Measurements from ENCODE around the gene ZNF391. TPM values are rescaled to one million over a fixed set of nuclear protein-coding genes. Genes with fewer than 3 reads are reported as not detected.

ZNF391 gene
- total RNA-seq, 1 experiment from 2014 or later = 1.1 TPM

DNA sequence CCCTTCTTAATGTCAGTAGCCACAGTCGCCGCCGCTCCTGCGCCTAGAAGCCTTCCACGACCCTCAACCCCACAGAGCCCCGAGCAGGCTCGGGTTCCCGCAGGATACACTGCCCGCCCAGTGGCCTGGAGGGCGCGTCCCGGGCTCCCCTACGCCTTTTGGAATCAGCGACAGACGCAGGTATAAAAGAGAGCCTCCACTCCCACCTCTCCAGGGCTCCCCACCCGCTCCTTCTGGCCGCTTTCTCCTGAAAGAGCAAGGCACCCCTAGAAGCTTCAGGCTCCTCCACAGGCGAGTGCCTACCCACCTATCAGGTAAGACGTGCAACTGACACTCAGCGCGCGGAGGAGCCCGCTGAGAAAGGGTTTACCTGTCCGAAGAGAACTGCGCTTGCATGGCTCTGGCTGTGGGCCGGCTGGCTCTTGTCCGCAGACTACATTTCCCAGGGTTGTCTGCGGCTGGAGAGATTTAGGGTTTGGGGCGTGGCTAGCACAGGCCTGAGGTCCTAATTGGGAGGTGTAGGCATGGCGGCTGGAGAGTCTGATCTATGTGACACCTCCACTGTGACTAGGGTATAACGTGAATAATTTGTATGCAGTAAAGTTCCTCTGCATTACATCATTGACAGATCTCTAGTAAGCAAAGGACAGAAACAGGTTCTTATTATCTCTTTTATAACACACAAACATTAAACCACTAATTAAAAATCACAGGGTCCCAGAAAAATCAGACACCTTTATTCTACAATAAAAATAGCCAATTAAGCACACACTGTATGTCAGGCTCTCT, 13.5 kb upstream of the ZNF391 start (continued):
- TF ChIP-seq CBX3 (IDR thresholded peaks at IDR 0.05; ENCODE audit: low read depth) (no peak; the same call in 1 of the 2 replicates), SP1 (IDR thresholded peaks at IDR 0.05; ENCODE audit: low read depth) (peak; percentile 44; the same call in 1 of the 2 replicates), EGR1 (IDR thresholded peaks at IDR 0.05; ENCODE audit: low read depth) (no peak), EZH2 (IDR thresholded peaks at IDR 0.05) (no peak), EZH2phosphoT487 (IDR thresholded peaks at IDR 0.05; ENCODE audit: borderline replicate concordance) (no peak), POLR2AphosphoS5 (IDR thresholded peaks at IDR 0.05; ENCODE audit: low read depth, low read length) (peak; percentile 66; the same call in 1 of the 2 replicates), ZNF274 (IDR thresholded peaks at IDR 0.05; ENCODE audit: low read depth, low read length) (no peak), YY1 (IDR thresholded peaks at IDR 0.05; ENCODE audit: extremely low read depth, insufficient replicate concordance, low read depth, low read length) (peak; percentile 80), FOSL1 (IDR thresholded peaks at IDR 0.05; ENCODE audit: low read depth) (no peak), ZBTB33 (IDR thresholded peaks at IDR 0.05; ENCODE audit: extremely low read depth, insufficient replicate concordance, low read length) (no peak), SIN3A (IDR thresholded peaks at IDR 0.05; ENCODE audit: low read depth) (0 out of 2 replicates have a peak, but pooled peaks have one; percentile 28), CTCF (IDR thresholded peaks at IDR 0.05 in 2 of 3, conservative IDR thresholded peaks at IDR 0.05 in 1 of 3; ENCODE audit: borderline replicate concordance in 1 of 3, insufficient read depth in 1 of 3, low read depth in 2 of 3, low read length in 2 of 3) (no peak), JUND (IDR thresholded peaks at IDR 0.05) (no peak), ELF1 (IDR thresholded peaks at IDR 0.05; ENCODE audit: borderline replicate concordance, low read depth) (no peak)
